Suprapubic skin (tissue), 2 donors: ENCODE results near the gene STXBP4.

ENCODE experiments used
- EP300 ChIP-seq: sonication (generic); formaldehyde crosslinking; IDR thresholded peaks from one replicate; pipeline ENCODE4 v1.6.1; 2017; ENCODE audit warnings: antibody characterized with exemption
- POLR2A ChIP-seq, 2 donors: fragments of 450-650 bp; IDR thresholded peaks; one replicate each; pipeline ENCODE4 v1.6.1; 2017; ENCODE audit warnings: antibody characterized with exemption in 2 of 2, mild to moderate bottlenecking in 2 of 2, moderate library complexity in 2 of 2

DNA sequence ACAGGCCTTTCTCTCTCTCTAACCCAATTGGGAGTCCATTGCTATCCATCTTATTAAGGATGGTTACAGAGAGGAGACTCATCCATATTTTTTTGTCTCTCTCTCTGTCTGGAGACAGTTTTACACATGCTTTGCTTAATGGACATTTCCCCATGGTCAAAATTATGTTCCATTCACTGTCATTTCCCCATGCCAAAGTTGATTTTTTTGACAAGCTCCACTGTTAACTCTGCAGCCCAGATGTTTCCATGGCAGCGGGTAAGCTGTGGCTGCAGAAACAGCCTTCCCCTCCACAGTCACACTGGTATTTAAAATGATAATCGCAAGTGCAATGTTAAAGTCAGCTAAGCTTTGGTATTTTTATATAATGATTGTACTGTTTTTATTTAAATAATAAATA lies 232.3 kb downstream of the STXBP4 start:
- no peak for TF ChIP-seq EP300
- TF ChIP-seq POLR2A (IDR thresholded peaks at IDR 0.05) = no peak
